A673 (cell line): ENCODE measurements around the gene PLAA. TPM values are rescaled to one million over a fixed set of nuclear protein-coding genes. Genes with fewer than 3 reads are reported as not detected.

ENCODE experiments used
- BruUV-seq: library from RNA; stranded (reverse); fragments of 400-500 nt; replicated peaks from 2 replicates; lab custom pipeline; 2021; lab: Mats Ljungman, UMichigan
- CTCF ChIA-PET: fragments of 300-600 bp; sonication (Branson Sonifier 250); formaldehyde crosslinking; loops from one replicate; lab custom pipeline; 2022; ENCODE audit warnings: antibody characterized with exemption; lab: Charles Lee
- POLR2A ChIA-PET: fragments of 300-600 bp; sonication (Branson Sonifier 250); formaldehyde crosslinking; loops from one replicate; lab custom pipeline; 2022; ENCODE audit warnings: antibody characterized with exemption; ENCODE audit not compliant: low non-redundant PET; lab: Charles Lee
- DNase-seq: peaks from one replicate; pipeline ENCODE4 v3.0.0-alpha.2; 2015; ENCODE audit warnings: low spot score
- H3K27ac ChIP-seq: fragments of 200-600 bp; sonication (generic); 2 replicates; pipeline ENCODE4 v1.5.1; 2016; ENCODE audit warnings: mixed run types, low read depth, mild to moderate bottlenecking, mixed read lengths, antibody characterized with exemption, low read length; ENCODE audit not compliant: poor library complexity, severe bottlenecking
- H3K27me3 ChIP-seq: fragments of 200-600 bp; sonication (generic); replicated peaks from 2 replicates; pipeline ENCODE4 v1.6.1; 2017; ENCODE audit warnings: mixed run types, low read depth, mild to moderate bottlenecking, mixed read lengths, antibody characterized with exemption, low read length; ENCODE audit not compliant: insufficient read depth, poor library complexity
- H3K36me3 ChIP-seq: fragments of 200-600 bp; sonication (generic); 2 replicates; pipeline ENCODE4 v1.6.1; 2016; ENCODE audit warnings: mixed run types, mild to moderate bottlenecking, mixed read lengths, antibody characterized with exemption, low read length; ENCODE audit not compliant: insufficient read depth, poor library complexity, severe bottlenecking
- H3K4me1 ChIP-seq: fragments of 200-600 bp; sonication (generic); 2 replicates; pipeline ENCODE4 v1.6.1; 2017; ENCODE audit warnings: mixed run types, mild to moderate bottlenecking, mixed read lengths, antibody characterized with exemption, low read length; ENCODE audit not compliant: insufficient read depth, poor library complexity, severe bottlenecking
- H3K4me3 ChIP-seq: fragments of 200-600 bp; sonication (generic); 2 replicates; pipeline ENCODE4 v1.5.1; 2016; ENCODE audit warnings: low read depth, mixed run types, mild to moderate bottlenecking, mixed read lengths, low read length; ENCODE audit not compliant: poor library complexity, severe bottlenecking
- H3K9me3 ChIP-seq: fragments of 200-600 bp; sonication (generic); 2 replicates; pipeline ENCODE4 v1.6.1; 2016; ENCODE audit warnings: mixed run types, low read depth, mild to moderate bottlenecking, mixed read lengths, antibody characterized with exemption, low read length; ENCODE audit not compliant: poor library complexity, severe bottlenecking
- EZH2 ChIP-seq: fragments of 200-600 bp; sonication (generic); IDR thresholded peaks from 2 replicates; pipeline ENCODE4 v1.6.1; 2017; ENCODE audit warnings: borderline replicate concordance, low read depth, mild to moderate bottlenecking, mixed read lengths, antibody characterized with exemption, low read length; ENCODE audit not compliant: poor library complexity, severe bottlenecking
- intact Hi-C: fragments of 100-400 bp; cut with micrococcal nuclease; formaldehyde crosslinking; loops from one replicate; pipeline ENCODE4 v1.10.0; 2022; ENCODE audit not compliant: unreplicated experiment
- total RNA-seq: library from RNA; stranded (reverse); gene quantifications from 2 replicates; pipeline ENCODE4 v1.2.3, GENCODE V29; 2021
- TF ChIP-seq, protein P1 (sequence below): fragments of 300-800, 200-600 bp; sonication (generic); conservative IDR thresholded peaks from 2 replicates; pipeline ENCODE4 v1.5.1; 2017; ENCODE audit warnings: low read depth, mild to moderate bottlenecking, antibody characterized with exemption, low read length, moderate library complexity, mixed read lengths

PLAA gene
- total RNA-seq, 1 experiment from 2014 or later = 36.4 TPM

DNA sequence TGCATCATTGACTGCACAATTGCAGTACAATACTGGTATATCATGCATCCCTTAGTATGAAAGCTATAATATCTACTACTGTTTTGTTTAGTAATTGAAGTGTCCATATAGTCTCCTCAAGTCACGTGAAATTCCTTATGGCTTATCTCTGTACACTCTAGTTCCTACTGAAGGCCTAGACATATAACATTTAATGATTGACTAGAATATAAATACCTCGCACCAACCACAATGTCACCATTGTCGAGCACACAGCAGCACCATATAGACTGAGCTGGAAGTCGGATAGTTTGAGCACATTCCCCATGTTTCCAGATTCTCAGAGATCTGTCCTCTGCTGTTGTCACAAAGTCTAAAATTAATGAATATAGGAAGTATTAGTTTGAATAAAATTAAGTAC lies 21.4 kb downstream of the PLAA start:
- no peak overlapping the region for H3K27ac ChIP-seq
- CTCF ChIA-PET = no interaction called here
- intact Hi-C loops = no loop called here
- POLR2A ChIA-PET = no interaction called here
- H3K4me3 ChIP-seq = no peak overlapping the region
- no peaks in the 10 kb centered on the region for H3K27me3 ChIP-seq
- BruUV-seq = no TSS peak
- H3K36me3 ChIP-seq = peaks cover 30% of the 10 kb centered on the region
- H3K9me3 ChIP-seq = no peaks in the 10 kb centered on the region
- no peak for DNase-seq
- TF ChIP-seq EZH2 = no peak
- TF ChIP-seq, protein P1, sequence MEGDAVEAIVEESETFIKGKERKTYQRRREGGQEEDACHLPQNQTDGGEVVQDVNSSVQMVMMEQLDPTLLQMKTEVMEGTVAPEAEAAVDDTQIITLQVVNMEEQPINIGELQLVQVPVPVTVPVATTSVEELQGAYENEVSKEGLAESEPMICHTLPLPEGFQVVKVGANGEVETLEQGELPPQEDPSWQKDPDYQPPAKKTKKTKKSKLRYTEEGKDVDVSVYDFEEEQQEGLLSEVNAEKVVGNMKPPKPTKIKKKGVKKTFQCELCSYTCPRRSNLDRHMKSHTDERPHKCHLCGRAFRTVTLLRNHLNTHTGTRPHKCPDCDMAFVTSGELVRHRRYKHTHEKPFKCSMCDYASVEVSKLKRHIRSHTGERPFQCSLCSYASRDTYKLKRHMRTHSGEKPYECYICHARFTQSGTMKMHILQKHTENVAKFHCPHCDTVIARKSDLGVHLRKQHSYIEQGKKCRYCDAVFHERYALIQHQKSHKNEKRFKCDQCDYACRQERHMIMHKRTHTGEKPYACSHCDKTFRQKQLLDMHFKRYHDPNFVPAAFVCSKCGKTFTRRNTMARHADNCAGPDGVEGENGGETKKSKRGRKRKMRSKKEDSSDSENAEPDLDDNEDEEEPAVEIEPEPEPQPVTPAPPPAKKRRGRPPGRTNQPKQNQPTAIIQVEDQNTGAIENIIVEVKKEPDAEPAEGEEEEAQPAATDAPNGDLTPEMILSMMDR = no peak
- H3K4me1 ChIP-seq = no peaks in the 10 kb centered on the region

DNA sequence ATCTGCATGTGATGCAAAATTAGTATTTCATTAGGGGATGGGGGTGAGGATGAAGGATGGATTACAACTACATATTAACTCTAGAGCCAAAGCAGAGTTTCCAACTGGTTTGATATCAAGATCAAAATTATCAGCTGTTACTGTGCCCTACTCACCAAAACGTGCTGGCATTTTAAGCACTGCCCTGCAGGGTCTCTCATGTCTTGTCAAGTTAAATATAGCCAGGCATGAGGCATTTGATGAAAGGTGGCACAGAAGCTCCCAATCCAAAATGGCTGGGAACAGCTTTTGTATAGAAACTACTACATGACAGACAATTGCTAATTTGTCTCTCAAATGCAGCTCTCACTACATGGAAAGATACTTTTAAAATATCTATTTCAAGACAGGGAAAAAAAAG lies 27.3 kb downstream of the PLAA start:
- Histone ChIP-seq H3K9me3 (no peaks in the 10 kb centered on the region), H3K27me3 (no peaks in the 10 kb centered on the region), H3K36me3 (peaks cover 45% of the 10 kb centered on the region), H3K4me1 (no peaks in the 10 kb centered on the region), H3K27ac (no peak overlapping the region), H3K4me3 (no peak overlapping the region)
- no TSS peak for BruUV-seq
- DNase-seq = no peak
- POLR2A ChIA-PET = no interaction called here
- CTCF ChIA-PET = no interaction called here
- no peak for TF ChIP-seq EZH2
- TF ChIP-seq, protein P1 = no peak
- intact Hi-C loops = no loop called here

DNA sequence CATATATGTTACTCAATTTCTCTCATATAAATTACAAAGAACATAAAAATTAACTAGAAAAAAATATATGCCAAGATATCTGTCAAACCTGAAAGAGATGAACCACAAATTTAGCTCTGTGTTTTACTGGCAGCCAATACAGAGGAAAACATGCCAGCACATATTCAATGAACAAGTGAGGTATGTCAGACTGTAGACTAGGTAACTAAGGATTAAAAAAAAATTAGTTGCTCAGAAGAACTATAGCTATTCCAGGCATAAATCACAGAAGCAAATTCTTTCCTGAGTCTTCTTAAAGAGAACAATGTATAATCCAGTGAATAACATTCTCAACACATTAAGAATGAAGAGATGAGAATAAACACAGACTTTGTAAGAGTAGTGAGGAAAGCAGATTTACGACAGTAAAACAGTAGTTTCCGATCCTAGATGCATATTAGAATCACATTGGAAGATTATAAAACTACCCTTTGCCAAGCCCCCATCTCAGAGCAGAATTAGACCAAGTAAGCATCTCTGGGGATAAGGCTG lies 33.8 kb downstream of the PLAA start:
- intact Hi-C loops = no loop called here
- peaks cover 14% of the 10 kb centered on the region for H3K36me3 ChIP-seq
- no peak overlapping the region for H3K4me3 ChIP-seq
- H3K9me3 ChIP-seq = no peaks in the 10 kb centered on the region
- no TSS peak for BruUV-seq
- no peak for DNase-seq
- H3K27ac ChIP-seq = no peak overlapping the region
- ChIA-PET POLR2A (no interaction called here), CTCF (no interaction called here)
- no peaks in the 10 kb centered on the region for H3K4me1 ChIP-seq
- no peaks in the 10 kb centered on the region for H3K27me3 ChIP-seq
- TF ChIP-seq, protein P1 = no peak
- no peak for TF ChIP-seq EZH2
